Vagina (tissue), 2 donors: ENCODE results near the gene EPHA10. TPM values are rescaled to one million over a fixed set of nuclear protein-coding genes. Genes with fewer than 3 reads are reported as not detected.
A peak's percentile ranks its signal among the peaks of the same experiment; 100 is the strongest.

Experiments used
- DNase-seq, 2 donors: peaks; one replicate each; pipeline ENCODE4 v3.0.0-alpha.2; 2017; ENCODE audit errors: extremely low spot score in 2 of 2
- H3K27ac ChIP-seq: fragments of 200-600 bp; sonication (generic); one replicate; pipeline ENCODE4 v1.5.1; 2019
- H3K27me3 ChIP-seq: fragments of 200-600 bp; sonication (generic); one replicate; pipeline ENCODE4 v1.5.1; 2019
- H3K36me3 ChIP-seq, 2 donors: fragments of 200-600 bp; sonication (generic); one replicate each; pipeline ENCODE4 v1.5.1; 2017 to 2019
- H3K4me1 ChIP-seq: fragments of 200-600 bp; sonication (generic); one replicate; pipeline ENCODE4 v1.5.1; 2019
- H3K4me3 ChIP-seq, 2 donors: fragments of 200-600 bp; sonication (generic); 1 replicate in 1 of 2; 2 replicates in 1 of 2; pipeline ENCODE4 v1.5.1; 2016 to 2019
- H3K9me3 ChIP-seq: fragments of 200-600 bp; sonication (generic); one replicate; pipeline ENCODE4 v1.5.1; 2019
- CTCF ChIP-seq, 3 experiments: fragments of 450-650 bp in 2 of 3; fragments of 200-600 bp in 1 of 3; sonication (generic) in 1 of 3; IDR thresholded peaks; one replicate each; pipeline ENCODE4 v1.5.1; 2017 to 2019; ENCODE audit warnings: antibody characterized with exemption in 3 of 3, mild to moderate bottlenecking in 2 of 3, moderate library complexity in 2 of 3
- POLR2A ChIP-seq, 2 donors: fragments of 450-650 bp; IDR thresholded peaks; one replicate each; pipeline ENCODE4 v1.6.1; 2017; ENCODE audit warnings: antibody characterized with exemption in 2 of 2, mild to moderate bottlenecking in 2 of 2, moderate library complexity in 2 of 2
- POLR2AphosphoS5 ChIP-seq, 2 donors: sonication (generic); formaldehyde crosslinking; IDR thresholded peaks; one replicate each; pipeline ENCODE4 v1.9.0; 2017; ENCODE audit warnings: antibody characterized with exemption in 2 of 2, mild to moderate bottlenecking in 2 of 2, low read depth in 1 of 2; ENCODE audit not compliant: insufficient read depth in 1 of 2
- intact Hi-C: fragments of 100-400 bp; cut with DNase I; formaldehyde crosslinking; loops from one replicate; pipeline ENCODE4 v1.15.1; 2023
- total RNA-seq: library from RNA; depleted of rRNA; stranded (reverse); fragments of >200 nt; gene quantifications from one replicate; pipeline ENCODE4 v1.2.3, GENCODE V29; 2016

Gene EPHA10
- total RNA-seq, 1 donor from 2014 or later = 0.25 TPM

- Histone ChIP-seq H3K27me3 (peaks cover 5% of the 10 kb centered on the region), H3K4me1 (no peaks in the 10 kb centered on the region), H3K9me3 (no peaks in the 10 kb centered on the region), H3K36me3 (no peaks in the 10 kb centered on the region), H3K4me3 (no peak overlapping the region), H3K27ac (no peak overlapping the region)
- intact Hi-C loops = no loop called here
- no peak for TF ChIP-seq CTCF (IDR thresholded peaks at IDR 0.05)
- no peak for TF ChIP-seq POLR2AphosphoS5 (IDR thresholded peaks at IDR 0.05; ENCODE audit: insufficient read depth in 1 of 2, low read depth in 1 of 2)
- TF ChIP-seq POLR2A (IDR thresholded peaks at IDR 0.05) = no peak
- no peak for DNase-seq
Measured at GRCh38 chr1:37753473-37754321, 11.2 kb downstream of the EPHA10 start.

GRCh38 chr1:37752583-37753471 is 12.1 kb downstream of the EPHA10 start:
- no peaks in the 10 kb centered on the region for H3K36me3 ChIP-seq
- H3K4me1 ChIP-seq = no peaks in the 10 kb centered on the region
- no peak overlapping the region for H3K27ac ChIP-seq
- peak overlapping the region in 1 of 2 donors; percentile 35 for H3K4me3 ChIP-seq
- intact Hi-C loops = no loop called here
- peaks cover 5% of the 10 kb centered on the region for H3K27me3 ChIP-seq
- DNase-seq = no peak
- no peaks in the 10 kb centered on the region for H3K9me3 ChIP-seq
- TF ChIP-seq POLR2AphosphoS5 (IDR thresholded peaks at IDR 0.05; ENCODE audit: insufficient read depth in 1 of 2, low read depth in 1 of 2) (no peak), CTCF (IDR thresholded peaks at IDR 0.05) (no peak), POLR2A (IDR thresholded peaks at IDR 0.05) (no peak)

GRCh38 chr1:37752213-37752582 is 12.7 kb downstream of the EPHA10 start:
- no peaks in the 10 kb centered on the region for H3K36me3 ChIP-seq
- peaks cover 5% of the 10 kb centered on the region for H3K27me3 ChIP-seq
- no peaks in the 10 kb centered on the region for H3K4me1 ChIP-seq
- TF ChIP-seq POLR2AphosphoS5 (IDR thresholded peaks at IDR 0.05; ENCODE audit: insufficient read depth in 1 of 2, low read depth in 1 of 2) (no peak), POLR2A (IDR thresholded peaks at IDR 0.05) (no peak), CTCF (IDR thresholded peaks at IDR 0.05) (no peak)
- no peak overlapping the region for H3K4me3 ChIP-seq
- H3K9me3 ChIP-seq = no peaks in the 10 kb centered on the region
- DNase-seq = no peak
- no peak overlapping the region for H3K27ac ChIP-seq
- intact Hi-C loops = no loop called here

GRCh38 chr1:37748565-37748964 is 16.4 kb downstream of the EPHA10 start:
- Histone ChIP-seq H3K27ac (no peak overlapping the region), H3K4me3 (no peak overlapping the region), H3K4me1 (no peaks in the 10 kb centered on the region), H3K27me3 (no peaks in the 10 kb centered on the region), H3K9me3 (peaks cover 3% of the 10 kb centered on the region), H3K36me3 (no peaks in the 10 kb centered on the region)
- intact Hi-C loops = no loop called here
- TF ChIP-seq CTCF (IDR thresholded peaks at IDR 0.05) (no peak), POLR2A (IDR thresholded peaks at IDR 0.05) (no peak), POLR2AphosphoS5 (IDR thresholded peaks at IDR 0.05; ENCODE audit: insufficient read depth in 1 of 2, low read depth in 1 of 2) (no peak)
- DNase-seq = no peak
